Panc1 (cell line): Measurements from ENCODE around the gene CLEC16A. TPM values are rescaled to one million over a fixed set of nuclear protein-coding genes. Genes with fewer than 3 reads are reported as not detected.

ENCODE experiments used
- ATAC-seq: fragments of 200-7000 bp; cut with Tn5 transposase; 2 replicates; pipeline ENCODE4 v1.9.1; 2020; ENCODE audit warnings: mild to moderate bottlenecking, moderate library complexity
- BruUV-seq: library from RNA; stranded (reverse); fragments of 400-500 nt; replicated peaks from 2 replicates; lab custom pipeline; 2021; lab: Mats Ljungman, UMichigan
- CTCF ChIA-PET: fragments of 300-600 bp; sonication (Branson Sonifier 250); formaldehyde crosslinking; loops from one replicate; lab custom pipeline; 2022; ENCODE audit warnings: antibody characterized with exemption; lab: Charles Lee
- POLR2A ChIA-PET: fragments of 300-600 bp; sonication (Branson Sonifier 250); formaldehyde crosslinking; loops from one replicate; lab custom pipeline; 2022; ENCODE audit warnings: antibody characterized with exemption; lab: Charles Lee
- DNase-seq: peaks from one replicate; pipeline ENCODE4 v3.0.0-alpha.2; 2010; ENCODE audit warnings: low read depth, low spot score
- H3K27ac ChIP-seq: 2 replicates; pipeline ENCODE4 v1.5.1; 2011; ENCODE audit warnings: mild to moderate bottlenecking, low read length, inconsistent platforms
- H3K27me3 ChIP-seq: fragments of 200-500 bp; sonication (Bioruptor generic); 2 replicates; pipeline ENCODE4 v1.6.0; 2014; ENCODE audit warnings: low read length, inconsistent platforms; ENCODE audit not compliant: control insufficient read depth, insufficient read depth
- H3K36me3 ChIP-seq: fragments of 200-500 bp; sonication (Bioruptor generic); 2 replicates; pipeline ENCODE4 v1.5.1; 2014; ENCODE audit warnings: inconsistent platforms, mild to moderate bottlenecking, low read length, moderate library complexity; ENCODE audit not compliant: control insufficient read depth, insufficient read depth
- H3K4me1 ChIP-seq: 2 replicates; pipeline ENCODE4 v1.5.1; 2011; ENCODE audit warnings: inconsistent platforms, mild to moderate bottlenecking, low read length, moderate library complexity; ENCODE audit not compliant: control insufficient read depth, insufficient read depth
- H3K4me3 ChIP-seq, 2 experiments: 2 replicates each; pipeline ENCODE4 v1.5.1; 2011 to 2012; ENCODE audit warnings: low read depth in 2 of 2, low read length in 2 of 2, mild to moderate bottlenecking in 2 of 2, inconsistent platforms in 1 of 2, moderate library complexity in 1 of 2
- H3K9me3 ChIP-seq: fragments of 200-500 bp; sonication (Bioruptor generic); 2 replicates; pipeline ENCODE4 v1.5.1; 2014; ENCODE audit warnings: low read depth, mild to moderate bottlenecking, inconsistent platforms, low read length, moderate library complexity; ENCODE audit not compliant: control insufficient read depth, insufficient read depth
- POLR2AphosphoS5 ChIP-seq: IDR thresholded peaks from 2 replicates; pipeline ENCODE4 v1.6.1; 2012; ENCODE audit warnings: mild to moderate bottlenecking, low read depth, low read length, moderate library complexity
- SIN3A ChIP-seq: IDR thresholded peaks from 2 replicates; pipeline ENCODE4 v1.6.1; 2012; ENCODE audit warnings: low read depth, mild to moderate bottlenecking, low read length, moderate library complexity, borderline replicate concordance; ENCODE audit not compliant: insufficient read depth
- TCF7L2 ChIP-seq: IDR thresholded peaks from 2 replicates; pipeline ENCODE4 v1.6.1; 2011; ENCODE audit warnings: mild to moderate bottlenecking, low read depth, low read length, inconsistent platforms
- in situ Hi-C: cut with HindIII; loops from 2 replicates; pipeline ENCODE4 v1.10.0; 2016; ENCODE audit warnings: low sequenced_read_pairs, low pct_unique_long_range_greater_than_20kb
- intact Hi-C: fragments of 100-400 bp; cut with micrococcal nuclease; formaldehyde crosslinking; loops from one replicate; pipeline ENCODE4 v1.10.0; 2022; ENCODE audit not compliant: unreplicated experiment
- total RNA-seq: library from RNA; stranded (reverse); gene quantifications from one replicate; pipeline ENCODE4 v1.2.1, GENCODE V29; 2021; ENCODE audit not compliant: unreplicated experiment
- TF ChIP-seq, protein P1 (sequence below): fragments of 450-650 bp; IDR thresholded peaks from 2 replicates; pipeline ENCODE4 v1.5.1; 2017; ENCODE audit warnings: mild to moderate bottlenecking
- TF ChIP-seq, protein P2 (sequence below), 2 experiments: IDR thresholded peaks; 2 replicates each; pipeline ENCODE4 v1.6.1; 2011 to 2012; ENCODE audit warnings: low read depth in 2 of 2, control low read depth in 1 of 2, low read length in 1 of 2, mild to moderate bottlenecking in 1 of 2, moderate library complexity in 1 of 2; ENCODE audit not compliant: insufficient read depth in 1 of 2

Gene CLEC16A
- total RNA-seq, 1 experiment from 2014 or later: 21.0 TPM

DNA sequence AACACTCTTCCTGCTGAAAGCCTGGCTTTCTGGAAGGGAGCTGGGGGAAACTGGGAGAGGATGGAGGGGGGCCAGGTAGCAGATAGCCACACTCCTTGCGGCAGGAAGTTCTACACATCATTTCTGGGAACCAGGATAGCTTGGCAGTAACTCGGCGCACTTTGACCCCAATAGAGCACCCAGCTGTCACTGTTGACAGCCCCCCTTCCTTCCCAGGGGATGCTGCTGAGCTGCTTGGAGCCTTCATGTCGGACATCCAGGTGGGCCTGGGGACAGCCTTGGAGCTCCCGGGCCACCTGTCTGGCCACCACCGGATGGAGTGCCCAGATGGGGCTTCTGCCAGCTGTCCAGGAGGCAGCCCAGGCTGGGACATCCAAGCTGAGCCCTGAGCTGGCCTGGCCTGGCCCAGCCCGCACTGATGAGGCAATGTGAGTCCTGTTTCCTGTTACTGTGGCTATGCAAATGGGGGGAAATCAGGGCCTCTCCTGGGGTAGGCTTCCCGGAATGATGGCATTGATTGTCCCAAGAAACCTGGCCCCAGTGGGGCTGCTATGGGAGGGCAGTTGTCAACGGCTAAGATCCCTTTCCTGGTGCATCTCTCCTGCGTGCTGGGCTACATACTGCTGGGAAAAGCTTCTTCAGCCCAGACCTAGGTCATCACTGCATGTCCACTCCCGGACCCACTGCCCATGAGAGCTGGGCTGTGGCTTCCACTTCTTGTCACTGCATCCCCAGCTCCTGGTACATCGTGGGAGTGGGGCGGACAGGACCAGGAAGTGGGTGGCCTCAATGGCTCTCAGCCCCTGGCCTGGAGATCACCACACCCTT, 261.6 kb downstream of the CLEC16A start:
- TF ChIP-seq, protein P1, sequence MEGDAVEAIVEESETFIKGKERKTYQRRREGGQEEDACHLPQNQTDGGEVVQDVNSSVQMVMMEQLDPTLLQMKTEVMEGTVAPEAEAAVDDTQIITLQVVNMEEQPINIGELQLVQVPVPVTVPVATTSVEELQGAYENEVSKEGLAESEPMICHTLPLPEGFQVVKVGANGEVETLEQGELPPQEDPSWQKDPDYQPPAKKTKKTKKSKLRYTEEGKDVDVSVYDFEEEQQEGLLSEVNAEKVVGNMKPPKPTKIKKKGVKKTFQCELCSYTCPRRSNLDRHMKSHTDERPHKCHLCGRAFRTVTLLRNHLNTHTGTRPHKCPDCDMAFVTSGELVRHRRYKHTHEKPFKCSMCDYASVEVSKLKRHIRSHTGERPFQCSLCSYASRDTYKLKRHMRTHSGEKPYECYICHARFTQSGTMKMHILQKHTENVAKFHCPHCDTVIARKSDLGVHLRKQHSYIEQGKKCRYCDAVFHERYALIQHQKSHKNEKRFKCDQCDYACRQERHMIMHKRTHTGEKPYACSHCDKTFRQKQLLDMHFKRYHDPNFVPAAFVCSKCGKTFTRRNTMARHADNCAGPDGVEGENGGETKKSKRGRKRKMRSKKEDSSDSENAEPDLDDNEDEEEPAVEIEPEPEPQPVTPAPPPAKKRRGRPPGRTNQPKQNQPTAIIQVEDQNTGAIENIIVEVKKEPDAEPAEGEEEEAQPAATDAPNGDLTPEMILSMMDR: no peak
- no peak for TF ChIP-seq SIN3A
- TF ChIP-seq TCF7L2: no peak
- TF ChIP-seq, protein P2, sequence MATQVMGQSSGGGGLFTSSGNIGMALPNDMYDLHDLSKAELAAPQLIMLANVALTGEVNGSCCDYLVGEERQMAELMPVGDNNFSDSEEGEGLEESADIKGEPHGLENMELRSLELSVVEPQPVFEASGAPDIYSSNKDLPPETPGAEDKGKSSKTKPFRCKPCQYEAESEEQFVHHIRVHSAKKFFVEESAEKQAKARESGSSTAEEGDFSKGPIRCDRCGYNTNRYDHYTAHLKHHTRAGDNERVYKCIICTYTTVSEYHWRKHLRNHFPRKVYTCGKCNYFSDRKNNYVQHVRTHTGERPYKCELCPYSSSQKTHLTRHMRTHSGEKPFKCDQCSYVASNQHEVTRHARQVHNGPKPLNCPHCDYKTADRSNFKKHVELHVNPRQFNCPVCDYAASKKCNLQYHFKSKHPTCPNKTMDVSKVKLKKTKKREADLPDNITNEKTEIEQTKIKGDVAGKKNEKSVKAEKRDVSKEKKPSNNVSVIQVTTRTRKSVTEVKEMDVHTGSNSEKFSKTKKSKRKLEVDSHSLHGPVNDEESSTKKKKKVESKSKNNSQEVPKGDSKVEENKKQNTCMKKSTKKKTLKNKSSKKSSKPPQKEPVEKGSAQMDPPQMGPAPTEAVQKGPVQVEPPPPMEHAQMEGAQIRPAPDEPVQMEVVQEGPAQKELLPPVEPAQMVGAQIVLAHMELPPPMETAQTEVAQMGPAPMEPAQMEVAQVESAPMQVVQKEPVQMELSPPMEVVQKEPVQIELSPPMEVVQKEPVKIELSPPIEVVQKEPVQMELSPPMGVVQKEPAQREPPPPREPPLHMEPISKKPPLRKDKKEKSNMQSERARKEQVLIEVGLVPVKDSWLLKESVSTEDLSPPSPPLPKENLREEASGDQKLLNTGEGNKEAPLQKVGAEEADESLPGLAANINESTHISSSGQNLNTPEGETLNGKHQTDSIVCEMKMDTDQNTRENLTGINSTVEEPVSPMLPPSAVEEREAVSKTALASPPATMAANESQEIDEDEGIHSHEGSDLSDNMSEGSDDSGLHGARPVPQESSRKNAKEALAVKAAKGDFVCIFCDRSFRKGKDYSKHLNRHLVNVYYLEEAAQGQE (IDR thresholded peaks at IDR 0.05; ENCODE audit: insufficient read depth in 1 of 2, low read depth in 2 of 2, low read length in 1 of 2): no peak
- TF ChIP-seq POLR2AphosphoS5: no peak
- POLR2A ChIA-PET: no interaction called here
- intact Hi-C loops: no loop called here
- no peak overlapping the region for H3K27ac ChIP-seq
- DNase-seq: no peak
- H3K4me1 ChIP-seq: peaks cover 22% of the 10 kb centered on the region
- no peak; the same call in 1 of the 2 replicates for ATAC-seq
- no peaks in the 10 kb centered on the region for H3K36me3 ChIP-seq
- no peaks in the 10 kb centered on the region for H3K27me3 ChIP-seq
- no peak overlapping the region for H3K4me3 ChIP-seq
- peaks cover 7% of the 10 kb centered on the region; the same call in 1 of the 2 replicates for H3K9me3 ChIP-seq
- CTCF ChIA-PET: no interaction called here
- in situ Hi-C loops: no loop called here
- BruUV-seq: no TSS peak

DNA sequence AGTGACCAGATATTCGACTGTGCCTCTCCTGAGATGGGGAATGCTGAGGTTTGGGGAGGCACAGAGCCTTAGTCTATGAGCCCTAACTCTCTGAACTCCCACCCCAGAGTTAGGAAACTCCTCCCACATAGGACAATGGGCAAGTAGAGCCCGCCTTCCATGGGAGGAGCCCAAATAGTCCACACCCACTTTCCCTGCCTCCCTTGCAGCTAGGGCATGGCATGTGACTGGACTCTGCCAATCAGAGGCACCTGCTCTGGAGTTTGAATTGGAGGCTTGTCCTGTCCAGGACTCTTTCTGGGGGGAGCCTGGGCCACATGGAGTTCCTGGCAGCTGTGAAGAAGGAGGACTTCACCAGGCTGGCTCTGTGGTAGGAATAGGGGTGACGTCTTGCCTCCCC, 263.3 kb downstream of the CLEC16A start:
- in situ Hi-C loops: no loop called here
- no peaks in the 10 kb centered on the region for H3K27me3 ChIP-seq
- intact Hi-C loops: no loop called here
- POLR2A ChIA-PET: no interaction called here
- no TSS peak for BruUV-seq
- H3K36me3 ChIP-seq: no peaks in the 10 kb centered on the region
- peaks cover 7% of the 10 kb centered on the region; the same call in 1 of the 2 replicates for H3K9me3 ChIP-seq
- H3K4me3 ChIP-seq: no peak overlapping the region
- H3K27ac ChIP-seq: no peak overlapping the region
- DNase-seq (no peak), ATAC-seq (no peak)
- TF ChIP-seq, protein P2 (IDR thresholded peaks at IDR 0.05; ENCODE audit: insufficient read depth in 1 of 2, low read depth in 2 of 2, low read length in 1 of 2): no peak
- TF ChIP-seq SIN3A (no peak), TCF7L2 (no peak), POLR2AphosphoS5 (no peak)
- TF ChIP-seq, protein P1: no peak
- peaks cover 5% of the 10 kb centered on the region for H3K4me1 ChIP-seq
- CTCF ChIA-PET: no interaction called here
